Measurements from ENCODE around the gene HLA-DQB1.
"Not testable (repeated sequence)": the region's sequence is repeated elsewhere in the genome, so short reads cannot be mapped to it uniquely, and the experiment has no call there.

HLA-DQB1 gene

DNA sequence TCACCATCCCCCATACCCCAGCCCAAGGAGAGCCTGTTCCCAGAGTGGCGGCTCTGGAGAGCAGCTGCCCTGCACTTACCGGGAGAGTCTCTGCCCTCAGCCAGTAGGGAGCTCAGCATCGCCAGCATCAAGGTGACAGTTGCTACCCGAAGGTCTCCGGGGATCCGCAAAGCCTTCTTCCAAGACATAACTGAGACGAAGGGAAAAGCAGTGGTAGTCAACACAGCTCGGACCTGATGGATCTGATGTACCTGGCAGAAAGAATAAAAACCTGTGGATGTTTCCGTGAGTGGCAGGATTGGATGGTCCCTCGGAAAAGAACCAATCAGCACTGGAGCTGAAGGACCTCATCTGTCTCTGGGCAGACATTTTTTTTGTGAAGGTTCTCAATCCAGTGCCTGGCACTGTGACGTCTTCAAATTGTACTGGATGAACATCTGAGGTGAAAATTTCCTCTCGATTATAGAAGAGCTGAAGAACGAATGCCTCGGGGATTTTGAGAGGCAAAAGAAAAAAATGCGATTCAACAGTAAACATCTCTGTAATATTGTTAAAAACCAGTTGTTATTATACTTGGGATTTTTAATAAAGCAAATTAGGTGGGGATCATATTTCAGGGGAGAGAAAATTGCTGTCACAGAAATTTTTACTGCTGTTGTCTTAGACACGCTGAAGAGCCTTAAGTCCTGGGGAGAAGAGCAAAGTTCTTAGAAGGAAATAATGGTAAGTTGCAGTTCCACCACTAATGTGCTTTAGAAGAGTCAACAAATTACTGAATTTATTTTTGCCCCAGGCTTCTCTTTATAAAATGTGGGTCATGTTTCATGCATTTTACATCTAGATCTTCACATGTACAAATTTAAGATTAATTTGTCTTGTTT is at the start of gene HLA-DQB1:
HLA-DQB1 (minus strand) TSS at position 238 of the 881 bp plus-strand sequence; CDS start at position 188, 50 bp downstream.
- DNase-seq, result peak; percentile 87

GRCh38 chr6:32713241-32713640 is 46.8 kb upstream of the HLA-DQB1 start:
- DNase-seq, result no peak

GRCh38 chr6:32709625-32710024 is 43.2 kb upstream of the HLA-DQB1 start:
- DNase-seq, result no peak

- DNase-seq, result not testable (repeated sequence)
Measured at GRCh38 chr6:32705164-32705563, 38.7 kb upstream of the HLA-DQB1 start.

DNA sequence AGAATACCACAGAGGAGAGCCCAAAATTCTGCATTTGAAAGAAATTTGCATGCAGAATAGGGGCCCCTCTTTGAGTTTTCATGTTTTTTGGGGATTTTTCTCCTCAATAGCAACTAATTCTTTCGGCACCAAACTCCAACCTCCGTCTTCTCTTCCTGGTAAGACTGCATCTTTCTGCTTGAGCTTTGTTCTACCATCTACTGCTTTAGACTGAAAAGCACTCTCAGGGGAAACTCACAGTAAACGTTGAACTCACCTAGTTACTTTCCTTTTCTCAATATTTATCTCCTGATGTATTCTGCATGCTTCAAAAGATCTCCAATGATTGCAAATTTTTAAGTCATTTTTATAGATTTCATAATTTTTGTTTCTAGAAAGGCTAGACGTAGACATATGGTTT is 36.9 kb upstream of the HLA-DQB1 start:
- DNase-seq, result no peak

- peak; percentile 60 for DNase-seq
Measured at GRCh38 chr6:32700391-32701040, 34.1 kb upstream of the HLA-DQB1 start.

GRCh38 chr6:32697031-32697430 is 30.6 kb upstream of the HLA-DQB1 start:
- DNase-seq, result no peak

- peak; percentile 74 for DNase-seq
Measured at GRCh38 chr6:32692019-32692418, 25.6 kb upstream of the HLA-DQB1 start.

DNA sequence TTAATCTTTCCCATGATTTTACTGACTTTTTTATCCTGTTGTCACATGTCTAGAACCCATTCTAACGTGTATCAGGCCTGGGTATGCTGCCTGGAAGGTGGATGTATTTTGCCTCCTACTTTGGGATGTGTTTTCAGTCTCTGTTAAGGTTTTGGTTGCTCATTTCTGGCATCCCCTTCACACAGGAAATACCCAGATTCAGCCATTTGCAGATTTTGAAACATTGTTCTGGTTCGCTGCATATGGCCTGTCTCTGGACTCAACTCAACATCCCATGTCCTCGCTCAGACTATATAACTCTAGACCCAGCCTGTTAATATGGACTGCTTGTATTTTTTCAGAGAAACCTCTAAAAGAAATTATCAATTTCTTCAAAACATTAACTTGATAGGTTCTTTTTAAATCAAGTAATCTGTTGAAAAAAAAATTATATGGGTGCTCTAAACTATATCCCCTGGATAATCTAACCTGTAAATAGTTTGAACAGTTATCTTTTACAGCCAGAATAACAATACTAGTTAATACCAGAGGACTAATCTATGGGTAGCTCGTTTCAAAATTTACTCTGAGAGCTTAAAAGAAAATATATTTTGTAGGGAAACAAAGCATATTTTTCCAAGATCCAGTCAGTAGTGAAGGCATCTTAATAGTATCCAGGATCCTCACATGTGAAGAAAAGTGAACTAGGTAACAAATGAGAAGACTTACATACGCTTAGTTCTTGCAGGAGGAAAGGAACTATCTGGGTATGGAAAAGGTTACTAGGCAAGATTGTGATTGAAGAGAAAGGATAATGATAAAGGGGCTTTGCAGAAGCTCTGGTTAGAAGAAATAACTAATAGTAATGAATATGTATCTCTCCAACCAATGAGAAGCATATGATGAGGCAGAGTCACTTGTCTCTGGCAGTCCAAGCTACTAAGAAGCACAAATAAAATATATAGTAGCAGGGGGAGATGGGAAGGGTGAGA is 23.4 kb upstream of the HLA-DQB1 start:
- DNase-seq, result no peak

- peak; percentile 87 for DNase-seq
Measured at GRCh38 chr6:32685603-32686002, 19.1 kb upstream of the HLA-DQB1 start.

DNA sequence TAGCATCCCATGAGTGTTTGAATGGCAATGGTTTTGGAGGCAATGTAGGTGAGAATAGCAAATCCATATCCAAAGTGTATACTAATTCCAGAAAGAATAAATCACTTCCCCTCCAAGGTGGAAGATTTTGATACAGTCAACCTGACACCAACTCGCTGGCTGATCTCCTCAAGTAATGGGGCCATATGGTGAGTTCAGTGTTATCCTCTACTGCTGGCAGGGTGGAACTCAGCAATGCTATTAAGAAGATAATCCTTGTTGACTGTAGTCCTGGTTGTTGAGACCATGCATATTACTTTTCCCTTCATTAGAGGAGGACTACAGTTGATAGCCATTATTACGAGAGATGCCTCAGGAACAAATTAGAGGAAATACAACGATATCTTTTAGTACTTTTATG is 17.8 kb upstream of the HLA-DQB1 start:
- DNase-seq, result no peak

DNA sequence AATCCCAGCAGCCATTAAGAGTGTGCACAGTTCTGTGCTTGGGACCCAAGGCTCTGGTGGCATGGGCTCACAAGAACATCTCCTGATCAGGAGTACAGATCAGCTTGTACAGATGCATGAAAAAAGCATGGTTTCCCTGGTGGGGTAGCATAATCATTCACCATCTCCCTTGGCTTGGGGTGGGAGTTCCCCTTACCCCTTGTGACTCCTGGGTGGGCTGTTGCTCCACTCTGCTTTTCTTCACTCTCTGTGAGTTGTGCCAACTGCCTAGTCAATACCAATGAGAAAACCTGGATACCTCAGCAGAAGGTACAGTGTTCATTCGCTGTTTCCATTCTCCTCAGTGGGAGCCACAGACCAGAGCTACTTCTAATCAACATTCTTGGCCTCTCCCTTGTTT is 13.6 kb upstream of the HLA-DQB1 start:
- DNase-seq, result no peak

DNA sequence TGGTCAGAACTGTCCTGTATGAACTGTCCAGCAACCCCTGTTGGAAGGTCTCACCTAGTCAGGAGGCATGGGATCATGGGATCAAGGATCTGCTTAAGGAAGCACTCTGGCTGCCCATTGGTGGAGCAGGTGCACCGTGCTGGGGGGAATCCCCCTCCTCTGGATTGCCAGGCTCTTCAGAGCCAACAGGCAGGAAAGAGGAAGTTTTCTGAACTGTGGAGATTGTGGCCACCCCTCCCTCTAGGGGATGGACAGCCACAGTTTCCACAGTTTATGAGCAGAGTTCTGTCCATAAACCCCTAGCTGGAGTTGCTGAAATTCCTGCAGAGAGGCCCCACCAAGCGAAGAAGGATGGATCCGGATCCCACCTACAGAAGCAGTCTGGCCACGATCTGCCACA is 13.0 kb upstream of the HLA-DQB1 start:
- no peak for DNase-seq

GRCh38 chr6:32674123-32674522 is 7.7 kb upstream of the HLA-DQB1 start:
- not testable (repeated sequence) for DNase-seq

- DNase-seq, result not testable (repeated sequence)
Measured at GRCh38 chr6:32671908-32672307, 5.5 kb upstream of the HLA-DQB1 start.

GRCh38 chr6:32669893-32670292 is 3.4 kb upstream of the HLA-DQB1 start:
- DNase-seq, result no peak

GRCh38 chr6:32669240-32669639 is 2.8 kb upstream of the HLA-DQB1 start:
- no peak for DNase-seq

GRCh38 chr6:32668226-32668747 is 1.8 kb upstream of the HLA-DQB1 start:
- peak; percentile 91 for DNase-seq

GRCh38 chr6:32665661-32666060 is 796 bp downstream of the HLA-DQB1 start:
- no peak for DNase-seq

GRCh38 chr6:32664827-32665362 is 1.6 kb downstream of the HLA-DQB1 start:
- peak; percentile 46 for DNase-seq

DNA sequence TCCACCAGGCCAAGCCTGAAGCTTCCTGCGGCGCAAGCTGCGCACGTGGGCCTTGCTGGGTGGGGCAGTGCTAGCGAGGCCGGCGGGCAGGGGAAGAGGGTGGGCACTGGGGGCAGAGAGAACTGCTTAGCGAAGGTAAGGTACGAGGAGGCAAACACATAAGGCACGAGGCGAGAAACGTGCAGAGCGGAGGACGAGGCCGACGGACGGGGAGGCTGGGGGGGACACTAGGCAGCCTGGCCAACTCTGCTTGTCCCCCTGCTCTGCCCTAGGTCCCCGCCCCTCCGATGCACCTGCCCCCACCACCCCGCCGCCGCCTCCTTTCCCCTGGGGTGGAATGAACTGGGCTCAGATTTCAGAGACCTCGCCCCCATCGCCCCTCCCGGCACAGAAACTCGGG is 2.1 kb downstream of the HLA-DQB1 start:
- DNase-seq, result no peak

DNA sequence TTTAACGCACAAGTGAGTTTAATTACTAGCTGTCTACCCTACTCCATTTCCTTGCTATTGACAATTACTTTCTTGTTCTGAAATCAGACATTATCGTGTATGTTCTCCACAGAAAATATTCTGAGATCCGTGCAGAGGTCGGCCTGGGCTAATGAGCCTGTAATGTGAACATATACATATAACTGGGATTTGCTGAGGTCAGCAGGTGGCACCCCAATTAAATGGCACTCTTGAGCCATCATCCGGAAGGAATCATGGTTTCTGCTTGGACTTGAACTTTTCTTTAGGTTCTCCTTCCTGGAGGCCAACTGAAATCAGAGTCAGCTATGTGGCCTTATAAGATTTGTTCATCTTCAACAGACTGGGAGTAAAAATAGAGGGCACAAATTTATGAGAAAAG is 3.6 kb downstream of the HLA-DQB1 start:
- no peak for DNase-seq

All from CD4-positive, alpha-beta T cell treated with Interleukin-12 subunit alpha and Interleukin-12 subunit beta, for 1 hour (primary cell).